LNCaP clone FGC (cell line): ENCODE results near the gene NRP1.

Experiments used
- DNase-seq: peaks from one replicate; pipeline ENCODE4 v3.0.0-alpha.2; 2011; ENCODE audit warnings: low read depth
- H3K4me3 ChIP-seq: 2 replicates; pipeline ENCODE4 v1.5.1; 2011; ENCODE audit warnings: mild to moderate bottlenecking, low read depth, low read length, control low read depth
- CTCF ChIP-seq: IDR thresholded peaks from 2 replicates; pipeline ENCODE4 v1.5.1; 2012; ENCODE audit warnings: mild to moderate bottlenecking; ENCODE audit not compliant: control insufficient read depth, insufficient read depth; ENCODE audit errors: extremely low read depth

NRP1 gene

GRCh38 chr10:33287112-33287511 is 47.4 kb downstream of the NRP1 start:
- DNase-seq = peak; percentile 57
- no peak overlapping the region for H3K4me3 ChIP-seq
- no peak for TF ChIP-seq CTCF

- no peak for TF ChIP-seq CTCF
- DNase-seq = no peak
- H3K4me3 ChIP-seq = no peak overlapping the region
These were observed 48.1 kb downstream of the NRP1 start for GRCh38 chr10:33286157-33286934.

- H3K4me3 ChIP-seq = no peak overlapping the region
- no peak for TF ChIP-seq CTCF
- no peak for DNase-seq
These were observed 49.5 kb downstream of the NRP1 start for GRCh38 chr10:33284945-33285344.

GRCh38 chr10:33279811-33280602 is 54.5 kb downstream of the NRP1 start:
- H3K4me3 ChIP-seq = no peak overlapping the region
- TF ChIP-seq CTCF = no peak
- no peak for DNase-seq

- DNase-seq = no peak
- TF ChIP-seq CTCF = no peak
- no peak overlapping the region for H3K4me3 ChIP-seq
These were observed 55.2 kb downstream of the NRP1 start for GRCh38 chr10:33279276-33279675.

- H3K4me3 ChIP-seq = no peak overlapping the region
- no peak for DNase-seq
- no peak for TF ChIP-seq CTCF
These were observed 56.3 kb downstream of the NRP1 start for GRCh38 chr10:33278198-33278597.
